Spleen (tissue), 7 donors: ENCODE data around the gene RTN3.

ENCODE experiments used
- POLR2A ChIP-seq, 3 donors: fragments of 450-650 bp; IDR thresholded peaks; one replicate each; pipeline ENCODE4 v1.5.1; 2017; ENCODE audit warnings: antibody characterized with exemption in 3 of 3, mild to moderate bottlenecking in 1 of 3
- TF ChIP-seq, protein P1 (sequence below), 11 experiments: fragments of 200-600 bp in 7 of 11; fragments of 450-650 bp in 4 of 11; sonication (generic) in 4 of 11; IDR thresholded peaks in 8 of 11; conservative IDR thresholded peaks in 3 of 11; 1 replicate in 7 of 11; 2 replicates in 4 of 11; pipeline versions ENCODE4 v1.4.0 to v1.8.0; 2016 to 2021; ENCODE audit warnings: antibody characterized with exemption in 11 of 11, inconsistent platforms in 4 of 11, mild to moderate bottlenecking in 1 of 11
- donor health status: DM: no; HTN: no; CAD: no; lungs with moderate emphysema.
- donor health status: DM: no; HTN: no; CAD: no.
- donor health status: DM: no; HTN: no; CAD: no.

DNA sequence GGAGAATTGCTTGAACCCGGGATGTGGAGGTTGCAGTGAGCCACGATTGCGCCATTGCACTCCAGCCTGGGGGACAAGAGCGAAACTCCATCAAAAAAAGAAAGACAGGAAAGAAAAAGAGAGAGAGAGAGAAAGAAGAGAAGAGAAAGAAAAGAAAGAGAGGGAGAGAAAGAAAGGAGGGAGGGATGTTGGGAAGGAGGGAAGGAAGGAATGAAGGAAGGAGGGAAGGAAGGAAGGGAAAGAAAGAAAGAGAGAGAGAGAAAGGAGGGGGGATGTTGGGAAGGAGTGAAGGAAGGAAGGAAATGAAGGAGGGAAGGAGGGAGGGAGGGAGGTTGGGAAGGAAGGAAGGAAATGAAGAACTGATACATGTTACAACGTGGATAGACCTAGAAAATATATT lies 119.6 kb downstream of the RTN3 start:
- TF ChIP-seq POLR2A (IDR thresholded peaks at IDR 0.05) = no peak
- TF ChIP-seq, protein P1, sequence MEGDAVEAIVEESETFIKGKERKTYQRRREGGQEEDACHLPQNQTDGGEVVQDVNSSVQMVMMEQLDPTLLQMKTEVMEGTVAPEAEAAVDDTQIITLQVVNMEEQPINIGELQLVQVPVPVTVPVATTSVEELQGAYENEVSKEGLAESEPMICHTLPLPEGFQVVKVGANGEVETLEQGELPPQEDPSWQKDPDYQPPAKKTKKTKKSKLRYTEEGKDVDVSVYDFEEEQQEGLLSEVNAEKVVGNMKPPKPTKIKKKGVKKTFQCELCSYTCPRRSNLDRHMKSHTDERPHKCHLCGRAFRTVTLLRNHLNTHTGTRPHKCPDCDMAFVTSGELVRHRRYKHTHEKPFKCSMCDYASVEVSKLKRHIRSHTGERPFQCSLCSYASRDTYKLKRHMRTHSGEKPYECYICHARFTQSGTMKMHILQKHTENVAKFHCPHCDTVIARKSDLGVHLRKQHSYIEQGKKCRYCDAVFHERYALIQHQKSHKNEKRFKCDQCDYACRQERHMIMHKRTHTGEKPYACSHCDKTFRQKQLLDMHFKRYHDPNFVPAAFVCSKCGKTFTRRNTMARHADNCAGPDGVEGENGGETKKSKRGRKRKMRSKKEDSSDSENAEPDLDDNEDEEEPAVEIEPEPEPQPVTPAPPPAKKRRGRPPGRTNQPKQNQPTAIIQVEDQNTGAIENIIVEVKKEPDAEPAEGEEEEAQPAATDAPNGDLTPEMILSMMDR (IDR thresholded peaks at IDR 0.05 in 8 of 11, conservative IDR thresholded peaks at IDR 0.05 in 3 of 11) = no peak
